GM23248 (cell line): ENCODE data around the gene IL1A.

Experiments
- EZH2 ChIP-seq: fragments of 200-600 bp; sonication (generic); IDR thresholded peaks from 2 replicates; pipeline ENCODE4 v1.6.1; 2018; ENCODE audit warnings: antibody characterized with exemption, mild to moderate bottlenecking; ENCODE audit not compliant: insufficient read depth, poor library complexity, severe bottlenecking
- EZH2phosphoT487 ChIP-seq: fragments of 200-600 bp; sonication (generic); IDR thresholded peaks from 2 replicates; pipeline ENCODE4 v1.6.1; 2018; ENCODE audit warnings: antibody characterized with exemption, moderate library complexity, mild to moderate bottlenecking, low read depth; ENCODE audit not compliant: insufficient read depth

- no peak for TF ChIP-seq EZH2
- no peak for TF ChIP-seq EZH2phosphoT487
Observed at GRCh38 chr2:112789186-112789585, 4.9 kb upstream of the IL1A start.
